ENCODE results near the gene C14orf180.

- no peak for TF ChIP-seq CTCF (IDR thresholded peaks at IDR 0.05)
- TF ChIP-seq POLR2A (IDR thresholded peaks at IDR 0.05): no peak
- no peak for TF ChIP-seq POLR2AphosphoS5 (IDR thresholded peaks at IDR 0.05)
Measured at GRCh38 chr14:104598039-104598909, 18.7 kb downstream of the C14orf180 start.
